ENCODE data around the gene LCP1. TPM values are rescaled to one million over a fixed set of nuclear protein-coding genes. Genes with fewer than 3 reads are reported as not detected.

The LCP1 gene
- total RNA-seq, 1 experiment from 2014 or later: 1.5 TPM

GRCh38 chr13:46132109-46132508 is 49.9 kb downstream of the LCP1 start:
- BruUV-seq (replicated peaks): no TSS peak
- CTCF ChIA-PET: no interaction called here
- TF ChIP-seq TCF7L2 (IDR thresholded peaks at IDR 0.05; ENCODE audit: low read depth, low read length): no peak
- no peak for TF ChIP-seq POLR2AphosphoS5 (IDR thresholded peaks at IDR 0.05; ENCODE audit: low read depth, low read length)
- no peak for TF ChIP-seq SIN3A (IDR thresholded peaks at IDR 0.05; ENCODE audit: borderline replicate concordance, insufficient read depth, low read depth, low read length)
- TF ChIP-seq, protein P1, sequence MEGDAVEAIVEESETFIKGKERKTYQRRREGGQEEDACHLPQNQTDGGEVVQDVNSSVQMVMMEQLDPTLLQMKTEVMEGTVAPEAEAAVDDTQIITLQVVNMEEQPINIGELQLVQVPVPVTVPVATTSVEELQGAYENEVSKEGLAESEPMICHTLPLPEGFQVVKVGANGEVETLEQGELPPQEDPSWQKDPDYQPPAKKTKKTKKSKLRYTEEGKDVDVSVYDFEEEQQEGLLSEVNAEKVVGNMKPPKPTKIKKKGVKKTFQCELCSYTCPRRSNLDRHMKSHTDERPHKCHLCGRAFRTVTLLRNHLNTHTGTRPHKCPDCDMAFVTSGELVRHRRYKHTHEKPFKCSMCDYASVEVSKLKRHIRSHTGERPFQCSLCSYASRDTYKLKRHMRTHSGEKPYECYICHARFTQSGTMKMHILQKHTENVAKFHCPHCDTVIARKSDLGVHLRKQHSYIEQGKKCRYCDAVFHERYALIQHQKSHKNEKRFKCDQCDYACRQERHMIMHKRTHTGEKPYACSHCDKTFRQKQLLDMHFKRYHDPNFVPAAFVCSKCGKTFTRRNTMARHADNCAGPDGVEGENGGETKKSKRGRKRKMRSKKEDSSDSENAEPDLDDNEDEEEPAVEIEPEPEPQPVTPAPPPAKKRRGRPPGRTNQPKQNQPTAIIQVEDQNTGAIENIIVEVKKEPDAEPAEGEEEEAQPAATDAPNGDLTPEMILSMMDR (IDR thresholded peaks at IDR 0.05): no peak
- no peak for TF ChIP-seq REST (IDR thresholded peaks at IDR 0.05; ENCODE audit: insufficient read depth in 1 of 2, low read depth in 2 of 2, low read length in 1 of 2)
- no peaks in the 10 kb centered on the region for H3K4me1 ChIP-seq (ENCODE audit: control insufficient read depth, insufficient read depth, low read length)
- 0 out of 2 replicates have a peak, but pooled peaks cover 5% of the 10 kb centered on the region for H3K27me3 ChIP-seq (ENCODE audit: control insufficient read depth, insufficient read depth, low read length)
- H3K4me3 ChIP-seq (ENCODE audit: low read depth in 2 of 2, low read length in 2 of 2): no peak overlapping the region
- intact Hi-C loops (cut with micrococcal nuclease; ENCODE audit: unreplicated experiment) (no loop called here), in situ Hi-C loops (cut with HindIII; ENCODE audit: low pct_unique_long_range_greater_than_20kb, low sequenced_read_pairs) (no loop called here)
- no peak for DNase-seq (ENCODE audit: low read depth, low spot score)
- no peaks in the 10 kb centered on the region for H3K9me3 ChIP-seq (ENCODE audit: control insufficient read depth, insufficient read depth, low read depth, low read length)
- no peaks in the 10 kb centered on the region for H3K36me3 ChIP-seq (ENCODE audit: control insufficient read depth, insufficient read depth, low read length)
- POLR2A ChIA-PET: no interaction called here
- ATAC-seq: no peak
- H3K27ac ChIP-seq (ENCODE audit: low read length): no peak overlapping the region

DNA sequence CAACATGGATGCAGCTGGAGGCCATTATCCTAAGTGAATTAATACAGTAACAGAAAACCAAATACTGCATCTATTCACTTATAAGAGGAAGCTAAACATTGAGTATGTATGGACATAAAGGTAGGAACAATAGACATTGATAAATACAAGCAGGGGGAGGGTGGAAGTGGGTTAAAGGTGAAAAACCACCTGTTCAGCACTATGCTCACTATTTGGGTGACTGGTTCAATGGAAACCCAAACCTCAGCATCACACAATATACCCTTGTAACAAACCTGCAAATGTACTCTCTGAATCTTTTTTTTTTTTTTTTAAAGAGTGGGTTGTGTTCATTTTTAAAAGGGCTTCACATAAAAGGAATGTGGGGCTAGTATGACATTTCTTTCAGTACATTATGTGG is 50.3 kb downstream of the LCP1 start:
- Histone ChIP-seq H3K4me1 (ENCODE audit: control insufficient read depth, insufficient read depth, low read length) (no peaks in the 10 kb centered on the region), H3K9me3 (ENCODE audit: control insufficient read depth, insufficient read depth, low read depth, low read length) (no peaks in the 10 kb centered on the region), H3K27me3 (ENCODE audit: control insufficient read depth, insufficient read depth, low read length) (0 out of 2 replicates have a peak, but pooled peaks cover 5% of the 10 kb centered on the region), H3K27ac (ENCODE audit: low read length) (no peak overlapping the region), H3K4me3 (ENCODE audit: low read depth in 2 of 2, low read length in 2 of 2) (no peak overlapping the region), H3K36me3 (ENCODE audit: control insufficient read depth, insufficient read depth, low read length) (no peaks in the 10 kb centered on the region)
- ChIA-PET CTCF (no interaction called here), POLR2A (no interaction called here)
- in situ Hi-C loops (cut with HindIII; ENCODE audit: low pct_unique_long_range_greater_than_20kb, low sequenced_read_pairs): no loop called here
- no peak for TF ChIP-seq TCF7L2 (IDR thresholded peaks at IDR 0.05; ENCODE audit: low read depth, low read length)
- DNase-seq (ENCODE audit: low read depth, low spot score) (no peak), ATAC-seq (no peak)
- BruUV-seq (replicated peaks): no TSS peak
- intact Hi-C loops (cut with micrococcal nuclease; ENCODE audit: unreplicated experiment): no loop called here

DNA sequence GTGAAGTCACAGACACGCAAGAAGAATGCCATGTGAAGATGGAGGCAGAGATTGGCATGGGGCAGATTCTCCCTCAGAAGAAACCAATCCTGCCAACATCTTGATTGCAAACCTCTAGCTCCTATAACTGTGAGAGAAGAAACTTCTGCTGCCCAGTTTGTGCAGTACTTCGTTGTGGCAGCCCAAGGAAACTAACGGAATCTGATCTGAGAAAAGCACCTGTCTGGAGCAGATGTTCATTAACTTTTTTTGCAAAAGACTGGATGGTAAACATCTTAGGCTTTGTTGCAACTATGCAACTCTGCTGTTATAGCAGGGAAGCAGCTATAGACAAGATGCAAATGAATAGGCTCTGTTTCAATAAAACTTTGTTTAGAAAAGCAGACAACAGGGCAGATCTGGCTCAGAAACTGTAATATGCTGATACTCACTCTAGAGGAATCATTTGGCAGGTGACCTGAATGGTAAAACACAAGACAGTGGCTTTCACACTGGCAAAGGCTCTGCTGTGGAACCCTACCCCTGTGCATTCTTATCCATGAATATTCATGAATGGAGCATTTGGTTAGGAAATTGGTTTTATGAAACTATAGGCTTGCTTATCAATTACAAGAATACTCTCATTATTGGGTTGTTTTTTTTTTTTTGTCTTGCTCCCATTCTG is 51.9 kb downstream of the LCP1 start:
- Histone ChIP-seq H3K27me3 (ENCODE audit: control insufficient read depth, insufficient read depth, low read length) (0 out of 2 replicates have a peak, but pooled peaks cover 3% of the 10 kb centered on the region), H3K4me3 (ENCODE audit: low read depth in 2 of 2, low read length in 2 of 2) (no peak overlapping the region), H3K27ac (ENCODE audit: low read length) (no peak overlapping the region), H3K4me1 (ENCODE audit: control insufficient read depth, insufficient read depth, low read length) (no peaks in the 10 kb centered on the region), H3K9me3 (ENCODE audit: control insufficient read depth, insufficient read depth, low read depth, low read length) (no peaks in the 10 kb centered on the region), H3K36me3 (ENCODE audit: control insufficient read depth, insufficient read depth, low read length) (no peaks in the 10 kb centered on the region)
- in situ Hi-C loops (cut with HindIII; ENCODE audit: low pct_unique_long_range_greater_than_20kb, low sequenced_read_pairs): no loop called here
- POLR2A ChIA-PET: no interaction called here
- ATAC-seq (no peak), DNase-seq (ENCODE audit: low read depth, low spot score) (no peak)
- no peak for TF ChIP-seq REST (IDR thresholded peaks at IDR 0.05; ENCODE audit: insufficient read depth in 1 of 2, low read depth in 2 of 2, low read length in 1 of 2)
- TF ChIP-seq POLR2AphosphoS5 (IDR thresholded peaks at IDR 0.05; ENCODE audit: low read depth, low read length): no peak
- TF ChIP-seq TCF7L2 (IDR thresholded peaks at IDR 0.05; ENCODE audit: low read depth, low read length): no peak
- TF ChIP-seq, protein P1 (IDR thresholded peaks at IDR 0.05): no peak
- TF ChIP-seq SIN3A (IDR thresholded peaks at IDR 0.05; ENCODE audit: borderline replicate concordance, insufficient read depth, low read depth, low read length): no peak
- no TSS peak for BruUV-seq (replicated peaks)
- CTCF ChIA-PET: no interaction called here
- intact Hi-C loops (cut with micrococcal nuclease; ENCODE audit: unreplicated experiment): loop anchor here (10.0 kb wide), 1 partner anchor 325 kb away; no protein-coding TSS in a partner anchor

All from Panc1 (cell line).